CD4-positive, CD25-positive, alpha-beta regulatory T cell (primary cell): ENCODE data around the gene KRTAP10-2. TPM values are rescaled to one million over a fixed set of nuclear protein-coding genes. Genes with fewer than 3 reads are reported as not detected.

Experiments used
- ATAC-seq, 2 donors: fragments of 150-1000 bp; cut with Tn5 transposase; one replicate each; pipeline ENCODE4 v1.10.0; 2021; ENCODE audit warnings: low read depth in 2 of 2, moderate number of reproducible peaks in 2 of 2, moderate library complexity in 1 of 2
- DNase-seq, 3 donors: peaks; one replicate each; pipeline versions ENCODE4 v3.0.0 to v3.0.0-alpha.2; 2012 to 2022; ENCODE audit warnings: mixed read lengths in 1 of 3
- H3K27ac ChIP-seq: one replicate; pipeline ENCODE4 v1.7.0; 2013; ENCODE audit warnings: mild to moderate bottlenecking, low read length; ENCODE audit not compliant: insufficient read depth, poor library complexity, severe bottlenecking
- H3K27me3 ChIP-seq: one replicate; pipeline ENCODE4 v1.7.0; 2013; ENCODE audit warnings: low read length; ENCODE audit not compliant: control insufficient read depth, insufficient read depth
- H3K36me3 ChIP-seq: one replicate; pipeline ENCODE4 v1.7.0; 2013; ENCODE audit warnings: mild to moderate bottlenecking, low read length, moderate library complexity; ENCODE audit not compliant: control insufficient read depth, insufficient read depth
- H3K4me1 ChIP-seq: 2 replicates; pipeline ENCODE4 v1.7.0; 2013; ENCODE audit warnings: mild to moderate bottlenecking, low read length; ENCODE audit not compliant: insufficient read depth, control insufficient read depth, poor library complexity, severe bottlenecking
- H3K4me3 ChIP-seq: one replicate; pipeline ENCODE4 v1.7.0; 2013; ENCODE audit warnings: low read depth, mild to moderate bottlenecking, low read length, moderate library complexity
- H3K9me3 ChIP-seq, 2 experiments: 1 replicate in 1 of 2; 2 replicates in 1 of 2; pipeline ENCODE4 v1.7.0; 2013; ENCODE audit warnings: low read length in 2 of 2, mild to moderate bottlenecking in 1 of 2, moderate library complexity in 1 of 2; ENCODE audit not compliant: control insufficient read depth in 2 of 2
- H3K27ac Mint-ChIP-seq, 3 donors: one replicate each; pipeline ENCODE4 v1.8.0; 2020 to 2022; ENCODE audit warnings: mild to moderate bottlenecking in 3 of 3, mixed read lengths in 3 of 3, moderate library complexity in 2 of 3
- H3K27me3 Mint-ChIP-seq: one replicate; pipeline ENCODE4 v1.8.0; 2022; ENCODE audit warnings: mild to moderate bottlenecking, mixed read lengths
- H3K36me3 Mint-ChIP-seq: one replicate; pipeline ENCODE4 v1.8.0; 2020; ENCODE audit warnings: mixed read lengths
- H3K4me1 Mint-ChIP-seq, 4 donors: one replicate each; pipeline ENCODE4 v1.8.0; 2020 to 2022; ENCODE audit warnings: mixed read lengths in 4 of 4, mild to moderate bottlenecking in 1 of 4
- H3K4me3 Mint-ChIP-seq, 4 donors: one replicate each; pipeline ENCODE4 v1.8.0; 2020 to 2022; ENCODE audit warnings: mild to moderate bottlenecking in 4 of 4, mixed read lengths in 4 of 4, moderate library complexity in 3 of 4
- H3K9me3 Mint-ChIP-seq, 7 donors: one replicate each; pipeline ENCODE4 v1.8.0; 2020 to 2022; ENCODE audit warnings: mixed read lengths in 7 of 7, mild to moderate bottlenecking in 3 of 7, moderate library complexity in 2 of 7
- polyA plus RNA-seq, 4 donors: library from polyadenylated mRNA; unstranded; fragments of 300-500 nt; fragmentation: Illumina TruSeq; gene quantifications; one replicate each; pipeline ENCODE4 v1.2.3, GENCODE V29; 2021
- total RNA-seq: library from RNA; stranded (reverse); gene quantifications from one replicate; pipeline ENCODE4 v1.2.3, GENCODE V29; 2022

The KRTAP10-2 gene
- total and polyA plus RNA-seq, 5 donors from 2014 or later = not detected

DNA sequence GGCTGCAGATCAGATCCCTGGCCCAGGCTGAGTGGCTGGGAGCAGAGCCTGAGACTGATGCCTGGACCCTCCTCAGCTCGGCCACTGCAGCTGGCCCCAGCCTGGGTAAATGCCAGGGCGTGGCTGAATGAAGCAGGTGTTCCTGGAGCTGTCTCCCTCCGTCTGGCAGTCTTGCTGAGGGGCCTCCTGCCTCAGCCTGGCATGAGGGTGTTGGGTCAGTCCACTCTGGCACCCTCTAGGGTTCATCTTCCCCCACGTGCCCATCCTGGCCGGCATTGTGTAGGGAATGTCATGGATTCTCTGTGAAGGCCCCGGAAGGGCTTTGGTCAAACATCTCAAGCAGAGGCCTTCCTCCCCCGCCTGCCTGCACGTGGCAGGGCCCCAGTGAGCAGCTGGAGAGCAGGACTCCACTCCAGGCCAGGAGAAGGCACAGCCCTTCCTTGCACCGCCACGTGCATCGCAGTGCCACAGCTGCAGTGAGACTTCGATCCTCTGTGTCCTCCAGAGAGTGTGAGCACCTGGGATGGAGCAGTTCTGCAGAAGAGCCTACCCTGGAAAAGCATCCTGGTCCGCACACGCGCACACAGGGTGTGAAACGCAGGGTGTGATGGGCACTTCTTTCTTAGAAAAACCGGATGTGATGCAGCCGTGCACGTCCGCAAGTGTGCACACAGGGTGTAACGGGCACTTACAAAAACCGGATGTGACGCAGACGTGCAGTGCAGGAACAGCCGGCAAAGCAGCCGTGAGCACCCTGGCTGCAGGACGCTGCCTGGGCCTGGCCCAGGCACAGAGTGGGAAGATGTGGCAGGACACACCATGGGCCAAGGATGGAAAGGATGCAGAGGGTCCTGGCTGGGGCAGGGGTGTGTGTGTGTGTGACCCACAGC lies 17.6 kb upstream of the KRTAP10-2 start:
- Mint-ChIP-seq H3K27me3 (peaks cover 11% of the 10 kb centered on the region), H3K9me3 (peaks cover 0 to 3% (median 0%) of the 10 kb centered on the region in 7 donors), H3K4me3 (no peak overlapping the region), H3K36me3 (no peaks in the 10 kb centered on the region), H3K4me1 (peaks cover 11 to 17% (median 14%) of the 10 kb centered on the region in 4 donors), H3K27ac (no peak overlapping the region)
- ATAC-seq (no peak), DNase-seq (no peak)
- H3K27ac ChIP-seq = no peak overlapping the region
- no peak overlapping the region for H3K4me3 ChIP-seq
- H3K4me1 ChIP-seq = peaks cover 12% of the 10 kb centered on the region
- no peaks in the 10 kb centered on the region for H3K9me3 ChIP-seq
- H3K27me3 ChIP-seq = no peaks in the 10 kb centered on the region
- no peaks in the 10 kb centered on the region for H3K36me3 ChIP-seq

DNA sequence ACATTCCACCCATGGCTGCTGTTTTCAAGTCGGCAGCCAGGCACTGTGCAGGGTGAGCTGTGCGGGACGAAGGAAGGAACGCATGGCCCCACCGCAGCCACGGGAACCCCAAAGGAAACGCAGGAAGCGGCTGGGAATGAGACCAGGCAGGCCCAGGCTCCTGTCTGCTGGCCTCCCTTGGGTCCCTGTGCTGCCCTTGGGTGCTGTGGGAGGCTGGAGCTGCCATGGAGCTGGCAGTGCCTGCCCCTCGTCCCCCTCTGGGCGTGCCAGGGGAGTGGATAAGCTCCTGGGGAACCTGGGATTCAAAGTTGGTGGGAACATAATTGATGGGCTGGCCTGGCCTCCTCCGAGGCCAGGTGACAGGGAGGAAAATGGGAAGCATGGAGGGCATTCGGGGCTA lies 17.0 kb upstream of the KRTAP10-2 start:
- Histone ChIP-seq H3K9me3 (no peaks in the 10 kb centered on the region), H3K27me3 (no peaks in the 10 kb centered on the region), H3K36me3 (no peaks in the 10 kb centered on the region), H3K4me1 (peaks cover 12% of the 10 kb centered on the region), H3K4me3 (no peak overlapping the region), H3K27ac (no peak overlapping the region)
- Mint-ChIP-seq H3K4me3 (no peak overlapping the region), H3K27me3 (peaks cover 10% of the 10 kb centered on the region), H3K4me1 (peaks cover 11 to 17% (median 14%) of the 10 kb centered on the region in 4 donors), H3K36me3 (no peaks in the 10 kb centered on the region), H3K27ac (no peak overlapping the region), H3K9me3 (peaks cover 0 to 3% (median 1%) of the 10 kb centered on the region in 7 donors)
- no peak for ATAC-seq
- no peak for DNase-seq

DNA sequence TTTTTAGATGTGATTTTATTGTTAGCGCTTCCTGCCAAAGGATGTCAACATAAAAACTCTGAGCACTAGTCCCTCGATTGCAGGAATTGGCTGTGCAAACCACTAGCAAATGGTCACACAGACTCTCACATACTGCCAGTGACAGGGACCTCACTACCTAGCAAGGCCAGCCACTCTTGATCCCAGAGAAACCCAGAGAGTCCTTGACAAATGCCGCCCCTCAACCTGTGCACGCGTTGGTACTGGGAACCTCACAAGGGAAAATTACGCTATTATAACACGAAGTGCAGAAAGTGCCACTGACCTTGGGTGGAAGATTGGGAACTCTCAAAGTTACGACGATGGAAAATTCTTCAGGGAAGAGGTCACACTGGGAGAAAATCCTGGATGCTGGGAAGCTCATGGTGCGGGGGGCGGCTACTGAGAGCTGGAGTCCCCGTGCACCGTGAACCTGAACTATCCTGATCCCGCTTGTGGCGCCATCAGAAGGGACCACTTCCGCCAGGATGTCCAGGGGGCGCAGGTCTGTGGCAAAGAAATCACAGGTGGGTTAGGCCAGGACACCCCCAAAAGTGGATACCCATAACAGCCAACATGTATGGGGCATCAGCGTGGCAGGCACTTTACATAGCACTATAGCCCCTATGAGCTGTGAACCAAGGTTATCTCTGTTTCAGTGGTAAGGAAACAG lies 16.3 kb upstream of the KRTAP10-2 start:
- Mint-ChIP-seq H3K27ac (no peak overlapping the region), H3K27me3 (peaks cover 5% of the 10 kb centered on the region), H3K36me3 (no peaks in the 10 kb centered on the region), H3K9me3 (peaks cover 0 to 7% (median 2%) of the 10 kb centered on the region in 7 donors), H3K4me1 (peaks cover 11 to 17% (median 14%) of the 10 kb centered on the region in 4 donors), H3K4me3 (no peak overlapping the region)
- peaks cover 12% of the 10 kb centered on the region for H3K4me1 ChIP-seq
- no peaks in the 10 kb centered on the region for H3K36me3 ChIP-seq
- H3K9me3 ChIP-seq = peaks cover 0 to 1% of the 10 kb centered on the region in 2 experiments
- DNase-seq (no peak), ATAC-seq (no peak)
- H3K27ac ChIP-seq = no peak overlapping the region
- H3K4me3 ChIP-seq = no peak overlapping the region
- no peaks in the 10 kb centered on the region for H3K27me3 ChIP-seq

DNA sequence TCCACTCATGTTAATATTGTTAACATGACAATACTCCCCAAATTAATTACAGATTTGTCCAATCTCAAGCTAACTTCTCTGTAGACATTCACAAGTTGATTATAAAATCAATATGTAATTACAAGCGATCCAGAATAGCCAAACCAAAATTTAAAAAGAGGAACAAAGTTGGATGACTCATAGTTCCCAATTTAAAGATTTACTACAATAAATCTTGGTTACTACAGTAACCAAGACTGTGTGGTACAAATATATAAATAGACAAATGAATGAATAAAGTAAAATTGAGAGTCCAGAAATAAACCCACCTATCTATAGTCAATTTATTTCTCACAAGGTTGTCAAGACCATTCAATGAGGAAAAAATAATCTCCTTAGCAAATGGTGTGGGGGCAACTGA lies 15.1 kb upstream of the KRTAP10-2 start:
- Histone ChIP-seq H3K4me3 (no peak overlapping the region), H3K36me3 (no peaks in the 10 kb centered on the region), H3K4me1 (peaks cover 12% of the 10 kb centered on the region), H3K27me3 (no peaks in the 10 kb centered on the region), H3K27ac (no peak overlapping the region), H3K9me3 (peaks cover 2 to 5% of the 10 kb centered on the region in 2 experiments)
- Mint-ChIP-seq H3K36me3 (no peaks in the 10 kb centered on the region), H3K27me3 (peaks cover 2% of the 10 kb centered on the region), H3K9me3 (peaks cover 0 to 12% (median 7%) of the 10 kb centered on the region in 7 donors), H3K4me3 (no peak overlapping the region), H3K27ac (no peak overlapping the region), H3K4me1 (peaks cover 11 to 17% (median 14%) of the 10 kb centered on the region in 4 donors)
- DNase-seq = no peak
- no peak for ATAC-seq

DNA sequence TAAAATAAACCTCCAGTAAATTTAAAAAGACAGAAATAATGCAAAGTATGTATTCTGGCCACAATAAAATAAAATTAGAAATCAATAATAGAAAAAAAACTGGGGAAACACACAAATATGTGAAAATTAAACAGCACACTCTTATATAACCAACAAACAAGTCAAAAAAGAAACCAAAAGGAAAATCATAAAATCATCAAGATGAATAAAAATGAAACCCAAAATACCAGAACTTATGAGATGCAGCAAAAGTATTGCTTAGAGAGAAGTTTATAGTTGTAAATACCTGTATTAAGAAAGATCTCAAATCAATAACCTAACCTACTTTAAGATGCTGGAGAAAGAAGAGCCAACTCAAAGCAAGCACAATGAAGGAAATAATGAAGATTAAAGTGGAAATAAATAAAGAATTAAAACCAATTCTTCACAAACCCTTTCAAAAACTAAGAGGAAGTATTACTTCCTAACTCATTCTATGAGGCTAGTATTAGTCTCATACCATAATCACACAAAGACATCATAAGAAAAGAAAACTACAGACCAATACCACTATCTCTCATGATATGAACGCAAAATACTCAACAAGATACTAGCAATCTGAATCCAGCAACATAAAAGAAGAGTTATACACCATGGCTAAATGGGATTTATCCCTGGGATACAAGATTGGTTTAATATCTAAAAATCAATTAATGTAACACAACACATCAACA lies 13.7 kb upstream of the KRTAP10-2 start:
- peaks cover 11 to 17% (median 14%) of the 10 kb centered on the region in 4 donors for H3K4me1 Mint-ChIP-seq
- H3K4me3 ChIP-seq = peak overlapping the region; percentile 38
- peak overlapping the region; percentile 1 to 84 (median 51) for H3K27ac Mint-ChIP-seq
- H3K4me3 Mint-ChIP-seq = peak overlapping the region; percentile 4 to 74 (median 14)
- H3K27ac ChIP-seq = peak overlapping the region; percentile 72
- DNase-seq (peak in 2 of 3 donors; percentile 19 to 26), ATAC-seq (no peak)
- peaks cover 12% of the 10 kb centered on the region for H3K4me1 ChIP-seq
- H3K9me3 ChIP-seq = peaks cover 2 to 5% of the 10 kb centered on the region in 2 experiments
- peaks cover 6% of the 10 kb centered on the region for H3K36me3 Mint-ChIP-seq
- no peaks in the 10 kb centered on the region for H3K27me3 Mint-ChIP-seq
- H3K36me3 ChIP-seq = no peaks in the 10 kb centered on the region
- peaks cover 0 to 24% (median 9%) of the 10 kb centered on the region in 7 donors for H3K9me3 Mint-ChIP-seq
- H3K27me3 ChIP-seq = no peaks in the 10 kb centered on the region

DNA sequence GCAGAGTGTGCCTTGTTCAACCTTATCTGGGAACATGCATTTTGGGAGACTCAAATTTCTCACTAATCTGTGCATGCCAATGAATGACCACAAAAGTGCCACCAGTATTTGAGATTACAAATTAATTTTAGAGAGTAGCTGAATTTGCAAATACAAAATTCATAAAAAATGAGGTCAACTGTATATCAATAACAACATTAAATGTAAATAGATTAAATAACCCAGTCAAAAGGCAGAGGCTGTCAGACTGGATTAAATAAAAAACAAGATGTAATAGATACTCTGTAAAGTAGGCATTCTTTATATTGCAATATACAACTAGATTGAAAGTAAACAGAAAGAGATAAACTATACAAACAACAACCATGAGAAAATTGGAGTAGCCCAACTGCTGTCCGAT lies 12.8 kb upstream of the KRTAP10-2 start:
- H3K27me3 Mint-ChIP-seq = no peaks in the 10 kb centered on the region
- H3K4me3 Mint-ChIP-seq = no peak overlapping the region
- no peaks in the 10 kb centered on the region for H3K36me3 ChIP-seq
- DNase-seq (no peak), ATAC-seq (no peak)
- peaks cover 6% of the 10 kb centered on the region for H3K36me3 Mint-ChIP-seq
- peaks cover 11 to 16% (median 13%) of the 10 kb centered on the region in 4 donors for H3K4me1 Mint-ChIP-seq
- H3K4me3 ChIP-seq = no peak overlapping the region
- peak overlapping the region; percentile 72 for H3K27ac ChIP-seq
- no peaks in the 10 kb centered on the region for H3K27me3 ChIP-seq
- H3K9me3 ChIP-seq = peaks cover 5% of the 10 kb centered on the region in 2 experiments
- no peak overlapping the region for H3K27ac Mint-ChIP-seq
- H3K9me3 Mint-ChIP-seq = peaks cover 0 to 26% (median 9%) of the 10 kb centered on the region in 7 donors
- H3K4me1 ChIP-seq = peaks cover 12% of the 10 kb centered on the region

DNA sequence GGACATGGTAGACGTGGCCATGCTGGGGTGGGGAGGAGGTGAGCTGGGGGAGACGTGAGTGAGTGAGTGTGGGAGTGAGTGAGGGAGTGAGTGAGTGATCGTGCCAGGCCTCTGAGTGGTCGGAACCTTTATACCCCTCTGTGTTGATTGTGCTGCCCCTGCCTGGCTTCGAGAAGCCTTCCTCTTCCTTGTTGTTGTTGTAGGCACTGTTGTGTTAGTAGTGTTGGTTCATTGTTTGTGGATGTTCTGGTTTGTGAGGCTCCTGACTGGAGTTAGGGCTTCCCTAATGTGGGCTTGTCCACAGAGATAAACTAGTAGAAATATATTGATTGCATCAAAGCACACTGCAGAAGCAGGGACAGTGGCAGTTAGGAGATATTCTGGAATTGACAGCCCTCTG lies 7.4 kb upstream of the KRTAP10-2 start, which contains the start of gene KRTAP10-3:
Gene KRTAP10-3, minus strand, starts transcription at position 101 of the 400 bp plus-strand sequence. Its CDS starts 80 bp downstream, at position 21.
- Mint-ChIP-seq H3K4me1 (no peaks in the 10 kb centered on the region), H3K9me3 (peaks cover 0 to 30% (median 9%) of the 10 kb centered on the region in 7 donors), H3K27ac (peak within 1 kb of the TSS in 1 of 3 donors; percentile 72), H3K27me3 (no peaks in the 10 kb centered on the region), H3K4me3 (no peak within 1 kb of the TSS), H3K36me3 (peaks cover 6% of the 10 kb centered on the region)
- DNase-seq = no peak
- Histone ChIP-seq H3K27me3 (no peaks in the 10 kb centered on the region), H3K27ac (no peak within 1 kb of the TSS), H3K4me3 (no peak within 1 kb of the TSS), H3K4me1 (no peaks in the 10 kb centered on the region), H3K9me3 (peaks cover 5% of the 10 kb centered on the region in 2 experiments), H3K36me3 (no peaks in the 10 kb centered on the region)
- ATAC-seq = no peak
